NCI-H187 (cell line): ENCODE results near the gene NDRG4.

ENCODE experiments used
- DNase-seq, 2 experiments: peaks; one replicate each; lab custom pipeline; 2025; lab: John Stamatoyannopoulos, UW

Gene NDRG4

GRCh38 chr16:58499615-58500351, at the start of gene NDRG4:
TSS of gene NDRG4 (plus strand) at chr16:58500143. CDS start at chr16:58500249, 106 bp downstream.
- peak; percentile 17 to 63 for DNase-seq

- no peak for DNase-seq
Observed at GRCh38 chr16:58450590-58450989, 49.4 kb upstream of the NDRG4 start.

GRCh38 chr16:58451265-58451689, 48.7 kb upstream of the NDRG4 start:
- no peak for DNase-seq

- no peak for DNase-seq
Observed at GRCh38 chr16:58451945-58452401, 48.0 kb upstream of the NDRG4 start.

- DNase-seq = no peak
Observed at GRCh38 chr16:58452640-58453039, 47.3 kb upstream of the NDRG4 start.

- DNase-seq = no peak
Observed at GRCh38 chr16:58454178-58454577, 45.8 kb upstream of the NDRG4 start.

GRCh38 chr16:58454856-58455255, 45.1 kb upstream of the NDRG4 start:
- no peak for DNase-seq

- DNase-seq = no peak
Observed at GRCh38 chr16:58455750-58456149, 44.2 kb upstream of the NDRG4 start.

- DNase-seq = no peak
Observed at GRCh38 chr16:58456193-58456592, 43.8 kb upstream of the NDRG4 start.

GRCh38 chr16:58458606-58459343, 41.2 kb upstream of the NDRG4 start:
- DNase-seq = no peak

- no peak for DNase-seq
Observed at GRCh38 chr16:58459344-58460218, 40.4 kb upstream of the NDRG4 start.

GRCh38 chr16:58460219-58460610, 39.7 kb upstream of the NDRG4 start:
- DNase-seq = no peak

GRCh38 chr16:58461056-58461455, 38.9 kb upstream of the NDRG4 start:
- DNase-seq = no peak

- no peak for DNase-seq
Observed at GRCh38 chr16:58461640-58462039, 38.3 kb upstream of the NDRG4 start.

- no peak for DNase-seq
Observed at GRCh38 chr16:58462089-58462488, 37.9 kb upstream of the NDRG4 start.

- no peak for DNase-seq
Observed at GRCh38 chr16:58462499-58462996, 37.4 kb upstream of the NDRG4 start.

- no peak for DNase-seq
Observed at GRCh38 chr16:58462997-58463941, 36.7 kb upstream of the NDRG4 start.

- no peak for DNase-seq
Observed at GRCh38 chr16:58464047-58464915, 35.7 kb upstream of the NDRG4 start.

GRCh38 chr16:58464916-58465731, 34.8 kb upstream of the NDRG4 start:
- DNase-seq = no peak
